ENCODE data around the gene PCP4.

Gene PCP4

DNA sequence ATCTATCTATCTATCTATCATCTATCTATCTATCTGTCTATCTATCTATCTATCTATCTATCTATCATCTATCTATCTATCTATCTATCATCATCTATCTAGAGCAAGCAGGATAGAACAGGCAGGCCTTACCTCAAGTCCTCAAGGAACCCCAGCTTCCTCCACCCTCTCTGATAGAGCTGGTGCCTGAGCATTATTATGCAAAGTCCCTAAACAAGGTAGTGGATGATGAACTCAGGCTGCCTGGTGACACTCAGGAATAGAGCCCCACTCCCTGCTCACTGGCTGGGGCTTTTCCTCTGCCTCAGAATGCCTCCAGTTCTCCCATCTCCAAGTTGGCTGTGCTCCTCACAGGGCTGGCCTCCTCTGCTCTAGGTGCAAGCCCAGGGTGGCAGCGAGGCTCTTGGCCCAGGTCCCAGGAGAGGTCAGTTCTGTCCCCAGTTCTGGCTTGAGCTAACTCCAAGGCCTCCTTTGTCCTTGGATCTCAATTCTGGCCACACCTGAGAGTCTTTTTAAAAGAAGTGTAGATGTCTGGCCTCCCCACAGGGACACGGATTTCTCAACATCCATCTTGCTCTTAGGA, 60.2 kb downstream of the PCP4 start:
- DNase-seq, result no peak

DNA sequence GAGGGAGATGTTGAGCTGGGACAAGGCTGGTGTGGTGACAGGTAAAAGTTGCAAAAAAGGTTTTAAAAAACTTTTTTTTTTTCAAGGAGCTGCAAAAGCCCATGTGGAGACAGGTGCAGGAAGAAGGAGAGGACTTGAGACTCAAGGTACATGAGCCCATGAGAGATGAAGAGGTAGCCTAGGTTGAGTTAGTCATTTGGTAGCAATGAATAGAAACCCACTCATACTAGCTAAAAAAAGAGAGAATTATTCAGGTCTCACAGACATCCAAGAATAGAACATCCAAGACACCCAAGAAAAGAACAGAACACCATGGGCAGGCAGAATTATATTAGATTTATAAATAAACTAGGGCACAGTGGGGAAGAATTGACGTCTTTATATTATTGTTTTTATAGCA, 65.1 kb downstream of the PCP4 start:
- DNase-seq, result no peak

DNA sequence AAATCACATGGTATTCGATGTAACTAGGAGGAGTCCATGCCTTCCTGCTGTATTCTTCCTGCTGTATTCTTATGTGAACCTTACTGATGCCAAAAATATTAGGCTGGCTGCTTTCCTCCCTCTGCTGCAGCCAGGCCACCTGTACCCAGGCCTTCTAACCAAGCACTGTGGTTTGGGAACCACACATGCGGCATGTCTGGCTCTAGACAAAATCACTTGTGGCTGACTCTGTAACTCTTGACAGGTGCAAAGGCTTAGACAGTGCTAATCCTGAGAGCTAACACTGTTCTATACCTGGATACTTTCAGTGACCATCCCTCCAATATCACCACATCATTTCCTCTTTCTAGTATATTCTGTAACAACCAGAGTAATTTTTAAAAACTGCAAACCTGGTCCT, 67.7 kb downstream of the PCP4 start:
- no peak for DNase-seq

DNA sequence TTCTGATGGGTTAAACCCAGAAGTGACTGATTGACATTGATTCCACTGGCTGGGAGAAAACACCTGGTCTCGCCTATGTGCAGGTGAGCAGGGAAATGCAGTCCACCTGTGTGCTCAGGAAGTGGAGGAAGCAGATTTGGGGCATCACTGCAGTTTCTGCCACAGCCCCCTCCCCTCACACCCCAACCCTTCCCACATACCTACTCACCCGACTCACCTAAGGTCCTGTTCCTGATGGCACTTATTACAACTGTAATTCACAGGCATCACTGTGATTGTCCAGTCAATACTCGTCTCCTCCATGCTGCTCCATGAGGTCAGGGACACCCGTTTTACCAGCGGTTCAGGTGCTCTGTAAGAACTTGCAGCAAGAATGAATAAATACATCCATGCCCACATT, 68.5 kb downstream of the PCP4 start:
- DNase-seq, result no peak

DNA sequence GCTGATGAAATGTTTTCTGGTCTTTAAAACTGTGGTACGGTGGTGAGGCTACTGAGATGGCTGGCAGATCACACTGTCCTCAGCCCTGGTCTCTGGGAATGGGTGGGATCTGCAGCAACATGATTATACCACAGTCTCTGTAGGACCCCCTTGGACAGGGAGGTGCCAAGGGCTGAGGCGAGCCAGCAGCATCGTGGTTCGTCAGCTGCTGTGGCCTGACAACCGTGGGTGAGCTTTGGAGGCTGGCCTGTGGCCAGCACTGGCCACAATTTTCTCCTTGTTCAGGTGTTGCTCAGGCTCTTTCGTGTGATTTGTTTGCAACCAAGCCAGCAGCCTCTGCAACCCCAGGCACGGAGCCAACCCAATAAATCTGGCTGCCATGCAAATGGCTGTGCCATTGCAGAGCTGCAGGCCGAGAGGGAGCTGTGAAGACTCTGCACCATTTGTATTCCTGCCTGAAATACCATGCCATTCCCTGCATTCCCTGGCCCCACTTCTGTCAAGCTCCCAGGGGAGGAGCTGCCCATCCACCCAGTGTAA, 70.9 kb downstream of the PCP4 start:
- no peak for DNase-seq

DNA sequence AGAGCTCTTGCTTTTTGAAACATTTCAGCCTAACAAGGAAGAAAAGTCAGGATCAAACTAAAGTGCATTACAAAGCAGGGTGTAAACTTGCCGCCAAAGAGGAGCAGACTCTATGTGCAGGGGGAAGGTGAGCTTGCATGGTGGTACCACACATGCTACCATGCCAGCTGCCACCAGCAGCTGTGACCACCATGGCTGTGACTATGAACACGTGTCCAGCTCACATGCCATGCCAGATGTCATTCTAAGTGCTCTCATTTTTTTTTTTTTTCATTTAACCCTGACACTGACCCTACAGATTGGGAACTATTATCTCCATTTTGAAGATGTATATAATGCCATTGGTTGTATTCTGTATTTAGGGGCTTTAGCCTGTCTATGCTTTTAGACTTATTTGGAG, 79.0 kb downstream of the PCP4 start:
- DNase-seq, result no peak

DNA sequence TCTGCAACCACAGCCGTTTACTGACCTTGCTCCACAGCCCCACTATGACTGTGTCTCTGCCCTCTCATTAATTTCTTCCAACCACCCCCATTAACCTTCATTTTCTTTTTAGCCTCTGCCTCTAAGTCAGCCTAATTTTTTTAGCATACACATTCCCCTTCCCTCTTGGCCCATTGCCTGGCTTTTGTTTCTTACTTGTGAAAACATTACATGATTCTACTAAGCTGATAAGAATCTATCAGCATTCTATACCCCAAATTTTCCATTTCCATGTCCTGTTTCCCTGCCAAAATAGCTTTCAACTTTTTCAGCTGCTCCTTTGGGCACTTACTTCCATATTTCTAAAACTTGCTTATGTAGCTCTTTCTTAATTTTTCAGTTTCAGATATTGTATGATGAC, 79.8 kb downstream of the PCP4 start:
- DNase-seq, result no peak

DNA sequence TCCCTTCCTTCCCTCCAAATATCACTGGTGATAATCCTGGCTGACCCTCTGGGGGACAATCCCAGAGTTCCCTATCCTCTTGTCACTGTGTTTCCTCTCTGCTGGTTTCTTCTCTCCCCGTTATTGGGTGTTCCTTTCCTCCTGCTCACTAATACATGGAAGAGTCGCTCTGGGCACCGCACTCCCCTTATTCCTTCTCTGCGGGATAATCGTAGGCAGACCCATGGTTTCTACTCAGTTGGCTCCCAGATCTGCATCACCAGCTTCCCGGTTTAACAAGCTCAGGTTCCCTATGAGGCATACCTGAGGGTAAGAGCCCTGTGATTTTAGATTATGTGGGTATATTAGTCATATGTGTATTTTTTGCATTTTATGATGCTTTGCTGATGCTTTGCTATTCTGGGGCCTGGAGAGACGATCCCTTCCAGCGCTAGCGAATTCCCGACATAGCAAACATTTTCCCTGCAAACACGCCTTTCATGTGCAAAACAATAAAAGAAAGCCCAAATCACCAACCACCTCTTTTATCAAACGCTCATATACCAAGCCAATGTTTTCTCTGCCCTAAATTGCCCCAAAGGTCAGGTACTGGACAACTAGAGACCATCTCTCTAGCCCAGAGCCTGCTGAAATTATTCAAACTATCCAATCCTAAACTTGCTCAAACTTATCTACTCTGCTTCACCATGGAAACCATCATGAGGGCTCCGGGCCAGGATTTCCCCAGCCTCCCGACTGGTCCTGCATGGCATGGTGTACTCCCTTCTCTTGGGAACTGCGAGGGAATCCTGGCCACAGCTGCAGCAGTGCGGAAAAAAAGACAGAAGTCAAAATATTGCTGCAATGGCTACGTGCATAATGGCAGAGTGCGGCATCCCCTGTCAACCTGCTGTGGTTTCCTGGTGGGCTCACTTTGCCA, 84.2 kb downstream of the PCP4 start:
- DNase-seq, result no peak

DNA sequence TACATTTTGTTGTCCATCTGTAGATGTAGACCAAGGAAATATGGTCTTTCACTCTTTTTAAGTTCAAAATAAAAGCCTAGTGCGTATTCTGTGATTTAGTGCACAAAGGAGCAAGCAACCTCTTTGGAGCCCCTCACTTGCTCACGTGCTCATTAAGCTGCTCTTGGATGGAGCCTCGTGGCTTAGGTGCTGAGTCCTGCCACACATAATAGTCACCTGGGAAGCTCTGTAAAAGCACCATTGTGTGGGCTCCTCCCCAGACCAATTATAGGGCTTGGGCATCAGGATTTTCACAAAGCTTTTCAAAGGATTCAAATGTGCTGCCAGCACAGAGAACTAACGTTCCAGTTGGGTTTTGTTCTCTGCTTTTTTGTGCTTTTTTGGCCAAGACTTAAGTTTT, 85.0 kb downstream of the PCP4 start:
- DNase-seq, result no peak

DNA sequence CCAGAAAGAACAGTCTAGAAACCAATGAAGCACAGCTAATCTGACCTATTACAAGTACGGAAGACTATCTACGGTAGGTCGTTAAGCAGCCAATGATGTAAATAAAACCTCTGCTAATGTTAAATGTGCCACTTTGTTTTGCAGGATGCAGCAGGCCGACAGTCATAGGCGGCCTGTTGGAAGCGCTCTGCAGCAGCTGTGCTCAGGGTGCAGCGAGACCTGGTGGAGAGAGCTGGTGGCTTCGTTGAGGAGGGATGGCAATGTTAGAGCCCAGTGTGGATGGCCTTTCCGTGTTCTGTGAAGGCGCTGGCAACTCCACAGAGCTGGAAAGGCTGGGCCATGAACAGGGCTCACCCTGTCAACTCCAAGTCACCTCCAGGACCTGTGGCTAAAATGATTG, 87.3 kb downstream of the PCP4 start:
- DNase-seq, result no peak

DNA sequence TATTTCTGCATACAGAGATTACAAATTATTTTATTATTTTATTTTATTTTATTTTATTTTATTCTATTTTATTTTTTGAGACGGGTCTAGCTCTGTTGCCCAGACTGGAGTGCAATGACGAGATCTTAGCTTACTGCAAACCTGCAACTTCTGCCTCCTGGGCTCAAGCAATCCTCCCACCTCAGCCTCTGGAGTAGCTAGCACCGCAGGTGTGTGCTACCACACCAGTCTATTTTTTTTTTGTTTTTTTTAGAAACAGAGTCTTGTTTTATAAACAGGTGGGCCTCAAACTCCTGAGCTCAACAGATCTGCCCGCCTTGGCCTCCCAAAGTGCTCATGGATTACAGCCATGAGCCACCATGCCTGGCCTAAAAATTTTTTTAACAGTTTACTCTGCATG, 88.1 kb downstream of the PCP4 start:
- no peak for DNase-seq

DNA sequence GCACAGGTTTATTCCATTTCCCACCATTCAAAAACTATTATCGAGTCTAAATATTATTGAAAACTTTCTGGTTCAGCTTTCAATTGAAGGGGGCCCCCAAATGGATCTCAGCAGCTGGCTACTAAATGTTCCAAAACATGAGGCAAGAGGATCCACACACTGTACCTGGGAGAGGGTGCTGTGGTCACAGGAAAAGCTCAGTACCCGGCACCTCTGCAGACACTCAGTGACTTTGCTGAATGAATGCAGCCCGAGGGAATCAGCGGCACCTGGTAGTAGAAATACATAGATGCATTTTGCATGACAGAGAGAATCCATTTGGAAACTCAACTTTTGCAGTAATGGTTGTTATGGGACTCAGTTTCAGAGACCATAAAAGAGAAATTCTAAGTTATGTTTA, 89.3 kb downstream of the PCP4 start:
- DNase-seq, result no peak

DNA sequence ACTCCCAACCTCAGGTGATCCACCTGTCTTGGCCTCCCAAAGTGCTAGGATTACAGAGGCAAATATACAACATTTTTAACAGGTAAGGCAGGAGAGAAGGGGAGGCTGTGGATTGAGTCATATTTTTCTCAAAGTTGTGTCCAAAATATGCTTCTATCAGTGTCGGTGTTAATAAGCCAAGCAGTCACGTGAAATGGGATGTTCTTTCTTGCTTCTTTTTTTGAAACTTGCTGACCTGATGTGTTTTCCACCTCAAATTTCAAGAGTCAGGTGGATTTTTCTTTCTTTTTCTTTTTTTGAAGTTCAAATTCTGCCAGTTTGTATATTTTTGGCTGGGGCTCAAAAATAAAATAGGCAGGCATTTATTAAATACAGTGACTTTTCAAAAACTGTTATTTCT, 91.5 kb downstream of the PCP4 start:
- no peak for DNase-seq

DNA sequence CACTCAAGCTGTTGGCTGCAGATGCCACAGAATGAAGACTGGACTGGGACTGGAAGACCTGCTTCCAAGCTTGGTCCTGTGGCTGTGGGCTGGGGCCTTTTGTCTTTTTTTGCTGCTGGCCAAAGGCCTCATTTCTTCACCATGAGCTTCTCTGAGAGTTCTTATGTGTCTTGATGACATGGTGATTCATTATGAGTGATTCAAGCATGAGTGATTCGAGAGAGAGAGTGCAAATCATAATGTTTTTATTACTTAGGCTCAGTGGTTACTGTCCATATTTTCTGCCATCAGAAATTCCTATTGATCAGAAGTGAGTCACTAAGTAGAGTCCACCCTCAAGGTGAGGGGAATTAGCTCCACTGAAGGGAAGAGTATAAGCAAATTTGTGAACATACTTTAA, 94.0 kb downstream of the PCP4 start:
- no peak for DNase-seq

DNA sequence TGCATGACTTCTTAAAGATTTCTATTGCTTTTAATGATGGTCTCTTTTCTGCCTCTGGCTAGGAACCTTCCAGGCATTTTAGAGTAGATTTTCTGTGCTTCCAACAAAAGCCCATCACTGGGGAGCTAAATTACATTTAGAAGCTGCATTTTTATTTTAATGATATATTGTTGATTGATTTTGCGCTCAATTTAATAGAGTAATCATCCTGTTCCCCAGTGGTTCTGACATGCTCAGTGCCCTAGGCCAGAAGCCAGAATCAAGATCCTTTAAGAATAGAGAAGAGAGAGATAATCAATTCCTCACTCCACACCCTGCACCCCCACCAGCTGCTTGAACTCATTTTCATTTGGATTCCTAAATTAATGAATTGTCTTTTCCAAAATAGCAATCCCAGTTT, 97.8 kb downstream of the PCP4 start:
- no peak for DNase-seq

DNA sequence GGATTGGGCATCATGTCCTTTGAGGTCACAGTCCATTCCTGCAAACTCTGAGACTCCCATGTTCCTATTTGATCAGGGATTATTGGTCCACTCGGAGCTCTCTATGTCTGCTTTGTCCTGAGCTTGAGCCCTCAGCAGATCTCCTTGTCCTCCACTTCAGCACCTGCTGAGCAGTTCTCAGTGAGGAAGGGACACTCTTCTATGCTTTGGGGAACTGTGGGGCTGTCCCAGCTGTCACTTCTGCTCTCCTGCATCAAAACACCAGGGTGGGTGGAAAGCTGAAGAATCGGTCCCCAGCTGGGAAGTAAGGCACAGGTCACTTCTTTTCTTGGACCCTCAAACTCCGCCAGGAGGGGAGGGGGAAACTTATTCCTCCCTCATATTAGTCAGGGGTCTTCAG, 99.5 kb downstream of the PCP4 start:
- DNase-seq, result no peak

DNA sequence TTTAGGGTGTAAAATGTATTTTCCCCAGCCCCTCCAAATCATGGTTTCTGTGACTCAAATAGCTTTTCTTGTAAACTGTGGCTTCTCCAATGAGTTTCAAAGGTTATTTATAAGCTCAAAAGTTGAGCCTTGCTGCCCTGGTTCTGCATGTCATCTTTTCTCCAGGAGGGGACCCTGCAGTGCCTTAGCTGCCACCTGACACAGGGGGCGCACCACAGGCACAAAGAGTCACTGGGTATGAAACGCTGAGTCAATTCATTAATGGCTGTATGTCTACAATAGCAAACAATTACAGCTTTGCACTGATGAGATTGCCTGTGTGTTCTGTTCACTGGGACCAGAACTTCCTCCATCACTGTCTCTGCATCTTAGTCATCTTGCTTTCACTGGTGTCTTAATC, 100.8 kb downstream of the PCP4 start:
- no peak for DNase-seq

DNA sequence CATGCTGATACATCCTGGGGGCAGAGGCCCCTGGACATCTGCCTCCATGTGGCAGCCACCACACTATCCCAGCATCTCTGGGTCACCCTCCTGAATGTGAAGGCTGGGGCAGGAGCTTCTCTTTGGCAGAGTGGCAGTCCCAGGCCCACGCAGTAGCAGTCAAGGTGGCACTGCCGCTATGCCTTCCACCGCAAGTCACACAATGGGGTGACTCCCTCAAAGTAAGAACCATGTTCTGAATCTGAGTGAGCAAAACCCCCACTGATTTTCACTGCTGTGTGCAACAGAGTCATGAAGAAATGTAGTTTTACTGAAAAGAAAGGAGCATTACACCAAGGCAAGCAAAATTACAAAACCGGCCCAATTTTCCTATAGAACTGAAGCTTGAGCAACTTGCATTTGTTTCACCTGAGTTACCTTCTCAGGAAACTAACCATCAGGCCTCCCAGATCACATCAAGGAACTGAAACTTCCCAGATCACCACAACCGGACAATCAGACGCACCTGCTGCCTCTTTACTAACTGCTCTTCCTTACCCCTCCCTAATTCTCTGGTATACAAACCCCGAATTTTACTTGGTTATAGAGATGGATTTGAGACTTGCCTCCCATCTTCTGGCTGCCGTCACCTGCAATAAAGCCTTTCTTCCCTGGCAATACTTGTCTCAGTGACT, 102.6 kb downstream of the PCP4 start:
- DNase-seq, result no peak

DNA sequence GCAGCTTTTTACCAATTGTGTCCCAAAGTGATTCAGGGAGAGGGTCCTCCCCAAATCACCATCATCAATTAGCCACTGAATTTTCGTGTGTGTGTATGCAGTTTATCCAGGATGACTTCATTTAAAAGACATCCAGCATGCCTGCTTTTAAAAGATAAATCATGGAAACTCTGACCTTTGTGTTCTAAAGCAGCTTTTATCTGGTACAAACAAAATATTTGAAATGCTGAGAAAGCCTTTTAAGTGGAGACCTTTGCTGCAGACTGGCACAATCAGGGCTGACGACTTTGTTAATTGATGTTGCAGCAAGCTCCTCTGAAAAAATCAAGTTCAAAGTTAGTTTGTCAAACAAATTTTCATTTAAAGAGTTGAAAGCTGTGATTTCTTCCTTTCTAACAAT, 104.7 kb downstream of the PCP4 start:
- DNase-seq, result no peak

DNA sequence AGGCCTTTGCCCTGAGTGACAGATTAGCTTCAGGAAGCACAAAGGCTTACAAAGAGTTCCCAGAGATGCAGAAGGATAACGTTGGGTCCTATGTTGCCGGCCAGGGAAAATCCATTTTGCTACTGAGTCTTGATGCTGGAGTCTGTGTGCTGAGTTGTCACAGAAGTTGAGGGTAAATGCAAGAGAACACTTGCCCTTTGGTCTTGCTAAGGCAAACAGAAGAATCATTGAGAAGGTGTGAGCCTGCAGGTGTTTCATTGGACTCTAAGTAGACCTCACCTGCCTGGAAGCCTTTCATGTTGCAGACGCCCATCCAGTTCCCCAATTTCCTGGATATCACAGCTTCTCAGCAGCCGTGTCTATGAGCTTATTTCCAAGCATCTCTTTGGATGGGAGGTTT, 105.2 kb downstream of the PCP4 start:
- no peak for DNase-seq

DNA sequence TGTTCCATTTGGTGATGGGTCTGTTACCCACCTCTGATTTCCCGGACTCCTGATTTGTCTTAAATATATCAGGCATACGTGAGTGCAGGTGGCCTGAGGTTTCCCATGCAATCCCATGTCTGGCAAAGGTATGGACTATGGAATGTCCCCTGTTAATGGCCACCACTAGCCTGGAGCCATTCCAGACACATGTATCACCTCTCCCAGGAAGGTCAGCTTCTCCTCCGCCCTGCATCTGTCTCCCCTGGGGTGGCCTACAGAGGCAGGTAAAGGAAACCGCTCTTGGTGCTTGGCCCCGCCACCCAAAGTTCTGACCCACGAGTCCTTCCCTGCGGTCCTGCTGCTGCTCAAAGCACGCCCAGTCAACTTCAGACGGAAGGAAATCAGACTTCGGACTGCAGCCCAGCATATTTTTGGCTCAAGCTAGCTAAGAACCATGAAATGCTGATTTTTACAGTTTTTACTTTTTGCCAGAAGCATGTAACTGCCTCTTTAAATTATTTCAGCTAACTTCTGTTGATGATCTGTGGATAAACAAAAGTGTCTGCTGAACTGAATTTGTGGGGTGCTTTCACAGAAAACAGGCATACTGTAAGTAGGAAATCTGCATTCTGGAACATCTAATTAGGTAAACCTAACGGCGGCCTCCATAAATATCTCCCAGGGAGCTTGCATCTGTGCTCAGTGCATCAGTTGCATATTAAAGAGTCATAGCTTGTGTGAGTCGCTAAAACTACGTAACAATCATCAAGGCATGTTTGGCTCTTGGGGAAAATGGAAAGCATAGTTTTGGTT, 105.9 kb downstream of the PCP4 start:
- DNase-seq, result no peak

DNA sequence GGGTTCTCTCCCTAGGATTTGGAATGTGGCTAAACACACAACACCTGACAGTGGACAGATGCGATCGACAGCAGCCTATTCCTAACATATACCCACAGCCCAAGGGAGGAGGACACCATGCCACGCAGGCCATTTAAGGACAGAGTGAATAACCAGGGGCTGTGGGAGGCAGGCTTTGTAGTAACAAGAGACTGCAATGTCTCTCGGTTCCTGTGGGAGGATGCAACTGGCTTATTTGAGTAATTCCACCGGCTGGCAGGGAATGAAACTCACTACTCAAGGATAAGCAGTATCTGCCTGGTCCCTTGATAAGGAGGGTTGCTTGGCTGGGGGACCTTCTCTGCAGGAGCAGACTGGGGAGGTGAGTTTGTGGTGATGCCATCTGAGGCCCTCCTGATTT, 109.6 kb downstream of the PCP4 start:
- no peak for DNase-seq
